ENCODE measurements around the gene DMTF1. TPM values are rescaled to one million over a fixed set of nuclear protein-coding genes. Genes with fewer than 3 reads are reported as not detected.
"Not testable (repeated sequence)": the region's sequence is repeated elsewhere in the genome, so short reads cannot be mapped to it uniquely, and the experiment has no call there.

Gene DMTF1
- total RNA-seq, 1 experiment from 2014 or later, result 56.3 TPM

GRCh38 chr7:87234949-87235348 is 82.7 kb downstream of the DMTF1 start:
- ChIA-PET CTCF (no interaction called here), RAD21 (ENCODE audit: low non-redundant PET in 1 of 2, low total read pairs in 2 of 2, uncharacterized antibody in 2 of 2, unreplicated experiment in 2 of 2) (no interaction called here), POLR2A (no interaction called here)
- intact Hi-C loops (cut with micrococcal nuclease), result loop anchor here (5.0 to 10.0 kb wide), 3 partner anchors 182 to 323 kb away; no protein-coding TSS in a partner anchor
- Histone ChIP-seq H3K9me2 (ENCODE audit: insufficient read depth) (no peaks in the 10 kb centered on the region), H3K27ac (ENCODE audit: low read depth, low read length) (no peak overlapping the region), H3K4me3 (replicated peaks in 1 of 2; ENCODE audit: low read depth in 1 of 2, low read length in 2 of 2) (no peak overlapping the region), H3K9ac (ENCODE audit: low read length) (no peak overlapping the region), H3K79me2 (ENCODE audit: insufficient read depth, low read length) (no peaks in the 10 kb centered on the region), H3K27me3 (ENCODE audit: insufficient read depth, low read length) (no peaks in the 10 kb centered on the region), H3K36me3 (ENCODE audit: control insufficient read depth in 1 of 2, insufficient read depth in 2 of 2, low read length in 2 of 2) (no peaks in the 10 kb centered on the region), H2AFZ (ENCODE audit: low read depth, low read length, poor library complexity, severe bottlenecking) (no peak overlapping the region), H4K20me1 (ENCODE audit: insufficient read depth) (no peaks in the 10 kb centered on the region), H3K9me3 (ENCODE audit: control insufficient read depth in 1 of 2, insufficient read depth in 1 of 2, low read depth in 1 of 2, low read length in 2 of 2) (no peaks in the 10 kb centered on the region), H3K4me2 (ENCODE audit: low read length) (no peak overlapping the region), H3K4me1 (ENCODE audit: control insufficient read depth in 1 of 2, insufficient read depth in 2 of 2, low read length in 2 of 2) (no peaks in the 10 kb centered on the region)
- TF ChIP-seq CEBPB (IDR thresholded peaks at IDR 0.05; ENCODE audit: low read depth), result no peak
- TF ChIP-seq TCF7L2 (IDR thresholded peaks at IDR 0.05; ENCODE audit: borderline replicate concordance, extremely low read depth, insufficient read depth, insufficient read length), result no peak
- TF ChIP-seq EGR1 (IDR thresholded peaks at IDR 0.05; ENCODE audit: low read depth), result no peak
- TF ChIP-seq CTCF (IDR thresholded peaks at IDR 0.05 in 2 of 3, conservative IDR thresholded peaks at IDR 0.05 in 1 of 3; ENCODE audit: borderline replicate concordance in 1 of 3, insufficient read depth in 1 of 3, low read depth in 2 of 3, low read length in 2 of 3), result no peak
- no peak for TF ChIP-seq EZH2phosphoT487 (IDR thresholded peaks at IDR 0.05; ENCODE audit: borderline replicate concordance)
- no TSS peak for BruUV-seq (replicated peaks)
- ATAC-seq (no peak), DNase-seq (ENCODE audit: low read depth, low spot score) (no peak)

- H3K4me1 ChIP-seq (ENCODE audit: control insufficient read depth in 1 of 2, insufficient read depth in 2 of 2, low read length in 2 of 2); RAD21 ChIA-PET (ENCODE audit: low non-redundant PET in 1 of 2, low total read pairs in 2 of 2, uncharacterized antibody in 2 of 2, unreplicated experiment in 2 of 2); H3K36me3 ChIP-seq (ENCODE audit: control insufficient read depth in 1 of 2, insufficient read depth in 2 of 2, low read length in 2 of 2); H3K27ac ChIP-seq (ENCODE audit: low read depth, low read length); H3K4me2 ChIP-seq (ENCODE audit: low read length); H2AFZ ChIP-seq (ENCODE audit: low read depth, low read length, poor library complexity, severe bottlenecking); DNase-seq (ENCODE audit: low read depth, low spot score); POLR2A ChIA-PET; H4K20me1 ChIP-seq (ENCODE audit: insufficient read depth); ATAC-seq; H3K27me3 ChIP-seq (ENCODE audit: insufficient read depth, low read length); H3K9me3 ChIP-seq (ENCODE audit: control insufficient read depth in 1 of 2, insufficient read depth in 1 of 2, low read depth in 1 of 2, low read length in 2 of 2); BruUV-seq (replicated peaks); H3K9me2 ChIP-seq (ENCODE audit: insufficient read depth); CTCF ChIA-PET; H3K4me3 ChIP-seq (replicated peaks in 1 of 2; ENCODE audit: low read depth in 1 of 2, low read length in 2 of 2); H3K9ac ChIP-seq (ENCODE audit: low read length); H3K79me2 ChIP-seq (ENCODE audit: insufficient read depth, low read length): not testable (repeated sequence)
- intact Hi-C loops (cut with micrococcal nuclease), result loop anchor here (5.0 to 10.0 kb wide), 3 partner anchors 179 to 326 kb away; no protein-coding TSS in a partner anchor
Observed at GRCh38 chr7:87238464-87239051, 86.3 kb downstream of the DMTF1 start.

- CTCF ChIA-PET; H3K4me1 ChIP-seq (ENCODE audit: control insufficient read depth in 1 of 2, insufficient read depth in 2 of 2, low read length in 2 of 2); ATAC-seq; BruUV-seq (replicated peaks); DNase-seq (ENCODE audit: low read depth, low spot score); H3K9me3 ChIP-seq (ENCODE audit: control insufficient read depth in 1 of 2, insufficient read depth in 1 of 2, low read depth in 1 of 2, low read length in 2 of 2); H3K9ac ChIP-seq (ENCODE audit: low read length); H3K27ac ChIP-seq (ENCODE audit: low read depth, low read length); H3K4me3 ChIP-seq (replicated peaks in 1 of 2; ENCODE audit: low read depth in 1 of 2, low read length in 2 of 2); H3K9me2 ChIP-seq (ENCODE audit: insufficient read depth); H3K79me2 ChIP-seq (ENCODE audit: insufficient read depth, low read length); H3K36me3 ChIP-seq (ENCODE audit: control insufficient read depth in 1 of 2, insufficient read depth in 2 of 2, low read length in 2 of 2); H2AFZ ChIP-seq (ENCODE audit: low read depth, low read length, poor library complexity, severe bottlenecking); POLR2A ChIA-PET; RAD21 ChIA-PET (ENCODE audit: low non-redundant PET in 1 of 2, low total read pairs in 2 of 2, uncharacterized antibody in 2 of 2, unreplicated experiment in 2 of 2); H3K4me2 ChIP-seq (ENCODE audit: low read length); H3K27me3 ChIP-seq (ENCODE audit: insufficient read depth, low read length); intact Hi-C loops (cut with micrococcal nuclease); H4K20me1 ChIP-seq (ENCODE audit: insufficient read depth): not testable (repeated sequence)
Observed at GRCh38 chr7:87245671-87246070, 93.4 kb downstream of the DMTF1 start.
